HFFc6 (cell line): Measurements from ENCODE around the gene EMB. TPM values are rescaled to one million over a fixed set of nuclear protein-coding genes. Genes with fewer than 3 reads are reported as not detected.
"Not testable (repeated sequence)": the region's sequence is repeated elsewhere in the genome, so short reads cannot be mapped to it uniquely, and the experiment has no call there.

Experiments used
- DNase-seq: peaks from one replicate; pipeline ENCODE4 v3.0.0-alpha.2; 2018
- H3K27ac Mint-ChIP-seq: 2 replicates; pipeline ENCODE4 v1.8.0; 2020; ENCODE audit warnings: mild to moderate bottlenecking, mixed read lengths
- H3K27me3 Mint-ChIP-seq: 2 replicates; pipeline ENCODE4 v1.8.0; 2021; ENCODE audit warnings: mild to moderate bottlenecking, moderate library complexity, mixed read lengths; ENCODE audit not compliant: insufficient read depth
- H3K36me3 Mint-ChIP-seq: 2 replicates; pipeline ENCODE4 v1.8.0; 2021; ENCODE audit warnings: low read depth, mixed read lengths
- H3K4me1 Mint-ChIP-seq: 2 replicates; pipeline ENCODE4 v1.8.0; 2020; ENCODE audit warnings: low read depth, mixed read lengths
- H3K4me3 Mint-ChIP-seq: 2 replicates; pipeline ENCODE4 v1.8.0; 2020; ENCODE audit warnings: mild to moderate bottlenecking, moderate library complexity, mixed read lengths
- H3K9me3 Mint-ChIP-seq: 2 replicates; pipeline ENCODE4 v1.8.0; 2020; ENCODE audit warnings: mild to moderate bottlenecking, mixed read lengths
- CTCF ChIP-seq: fragments of 200-600 bp; sonication (generic); IDR thresholded peaks from 2 replicates; pipeline ENCODE4 v1.5.0; 2021; ENCODE audit warnings: antibody characterized with exemption, mild to moderate bottlenecking
- total RNA-seq, 6 experiments: library from RNA; stranded (reverse); fragmentation: NEBNext Ultra II Directional; extraction: Animal tissue kit (Norgen Biotek cat#: 25700); gene quantifications; 2 replicates in 1 of 6; 3 replicates in 5 of 6; pipeline ENCODE4 v1.2.3, GENCODE V29; 2021

Gene EMB
- total RNA-seq, 6 experiments from 2014 or later = not detected

GRCh38 chr5:50415912-50416311 lies 25.2 kb downstream of the EMB start:
- Mint-ChIP-seq H3K9me3 (peaks cover 36% of the 10 kb centered on the region), H3K27me3 (no peaks in the 10 kb centered on the region), H3K27ac (no peak overlapping the region), H3K36me3 (peaks cover 4% of the 10 kb centered on the region; the same call in 1 of the 2 replicates), H3K4me1 (no peaks in the 10 kb centered on the region), H3K4me3 (no peak overlapping the region)
- no peak for TF ChIP-seq CTCF
- no peak for DNase-seq

- H3K4me3 Mint-ChIP-seq, H3K27ac Mint-ChIP-seq, H3K27me3 Mint-ChIP-seq, H3K36me3 Mint-ChIP-seq, H3K4me1 Mint-ChIP-seq, DNase-seq: not testable (repeated sequence)
- peaks cover 16% of the 10 kb centered on the region for H3K9me3 Mint-ChIP-seq
Observed at GRCh38 chr5:50410932-50411331, 30.2 kb downstream of the EMB start.

- TF ChIP-seq CTCF = no peak
- H3K9me3 Mint-ChIP-seq = no peaks in the 10 kb centered on the region
- no peaks in the 10 kb centered on the region for H3K4me1 Mint-ChIP-seq
- H3K27me3 Mint-ChIP-seq = no peaks in the 10 kb centered on the region
- DNase-seq = no peak
- no peaks in the 10 kb centered on the region for H3K36me3 Mint-ChIP-seq
- H3K4me3 Mint-ChIP-seq = no peak overlapping the region
- H3K27ac Mint-ChIP-seq = no peak overlapping the region
Observed at GRCh38 chr5:50406877-50407276, 34.2 kb downstream of the EMB start.

- no peaks in the 10 kb centered on the region; the same call in 1 of the 2 replicates for H3K27me3 Mint-ChIP-seq
- no peak overlapping the region for H3K4me3 Mint-ChIP-seq
- H3K4me1 Mint-ChIP-seq = no peaks in the 10 kb centered on the region
- H3K9me3 Mint-ChIP-seq = peaks cover 4% of the 10 kb centered on the region; the same call in 1 of the 2 replicates
- no peaks in the 10 kb centered on the region for H3K36me3 Mint-ChIP-seq
- DNase-seq = no peak
- H3K27ac Mint-ChIP-seq = no peak overlapping the region
- no peak for TF ChIP-seq CTCF
Observed at GRCh38 chr5:50401336-50401735, 39.8 kb downstream of the EMB start.

GRCh38 chr5:50393925-50394609 lies 47.0 kb downstream of the EMB start:
- H3K27ac Mint-ChIP-seq, H3K4me3 Mint-ChIP-seq, H3K36me3 Mint-ChIP-seq, H3K4me1 Mint-ChIP-seq, H3K27me3 Mint-ChIP-seq: not testable (repeated sequence)
- peak; percentile 51 for DNase-seq
- peaks cover 24% of the 10 kb centered on the region for H3K9me3 Mint-ChIP-seq

GRCh38 chr5:50392289-50392688 lies 48.8 kb downstream of the EMB start:
- not testable (repeated sequence) for DNase-seq, H3K27ac Mint-ChIP-seq, H3K4me1 Mint-ChIP-seq, H3K27me3 Mint-ChIP-seq, H3K36me3 Mint-ChIP-seq, H3K4me3 Mint-ChIP-seq
- peaks cover 40% of the 10 kb centered on the region for H3K9me3 Mint-ChIP-seq

GRCh38 chr5:50384381-50384780 lies 56.7 kb downstream of the EMB start:
- DNase-seq, H3K4me1 Mint-ChIP-seq, H3K27me3 Mint-ChIP-seq, H3K4me3 Mint-ChIP-seq, H3K27ac Mint-ChIP-seq, H3K36me3 Mint-ChIP-seq: not testable (repeated sequence)
- H3K9me3 Mint-ChIP-seq = peaks cover 34% of the 10 kb centered on the region

- not testable (repeated sequence) for H3K36me3 Mint-ChIP-seq, H3K27ac Mint-ChIP-seq, H3K27me3 Mint-ChIP-seq, H3K4me1 Mint-ChIP-seq, H3K4me3 Mint-ChIP-seq, DNase-seq
- peaks cover 54% of the 10 kb centered on the region for H3K9me3 Mint-ChIP-seq
Observed at GRCh38 chr5:50376696-50377095, 64.4 kb downstream of the EMB start.

GRCh38 chr5:50369287-50370033 lies 71.6 kb downstream of the EMB start:
- not testable (repeated sequence) for H3K36me3 Mint-ChIP-seq, H3K4me1 Mint-ChIP-seq, H3K27me3 Mint-ChIP-seq, H3K4me3 Mint-ChIP-seq, H3K27ac Mint-ChIP-seq, DNase-seq
- H3K9me3 Mint-ChIP-seq = peaks cover 64% of the 10 kb centered on the region
